ENCODE data around the gene CDC14B. TPM values are rescaled to one million over a fixed set of nuclear protein-coding genes. Genes with fewer than 3 reads are reported as not detected.
"Not testable (repeated sequence)": the region's sequence is repeated elsewhere in the genome, so short reads cannot be mapped to it uniquely, and the experiment has no call there.

CDC14B gene
- total RNA-seq, 1 donor from 2014 or later: 24.7 TPM

- DNase-seq (ENCODE audit: low spot score): no peak
Observed at GRCh38 chr9:96626912-96627311, 7.3 kb upstream of the CDC14B start.

- DNase-seq (ENCODE audit: low spot score): no peak
Observed at GRCh38 chr9:96621618-96622017, 2.0 kb upstream of the CDC14B start.

GRCh38 chr9:96620832-96621269 lies 1.2 kb upstream of the CDC14B start:
- no peak for DNase-seq (ENCODE audit: low spot score)

- DNase-seq (ENCODE audit: low spot score): no peak
Observed at GRCh38 chr9:96620181-96620514, 505 bp upstream of the CDC14B start.

- DNase-seq (ENCODE audit: low spot score): no peak
Observed at GRCh38 chr9:96619124-96619465, 548 bp downstream of the CDC14B start.

GRCh38 chr9:96618209-96619123 lies 1.2 kb downstream of the CDC14B start:
- DNase-seq (ENCODE audit: low spot score): no peak

- no peak for DNase-seq (ENCODE audit: low spot score)
Observed at GRCh38 chr9:96617439-96618185, 2.0 kb downstream of the CDC14B start.

- no peak for DNase-seq (ENCODE audit: low spot score)
Observed at GRCh38 chr9:96616817-96617438, 2.7 kb downstream of the CDC14B start.

- DNase-seq (ENCODE audit: low spot score): no peak
Observed at GRCh38 chr9:96615411-96615810, 4.2 kb downstream of the CDC14B start.

- not testable (repeated sequence) for DNase-seq (ENCODE audit: low spot score)
Observed at GRCh38 chr9:96614664-96615063, 5.0 kb downstream of the CDC14B start.

- DNase-seq (ENCODE audit: low spot score): no peak
Observed at GRCh38 chr9:96612966-96613589, 6.6 kb downstream of the CDC14B start.

GRCh38 chr9:96612105-96612965 lies 7.3 kb downstream of the CDC14B start:
- peak; percentile 70 for DNase-seq (ENCODE audit: low spot score)

- DNase-seq (ENCODE audit: low spot score): no peak
Observed at GRCh38 chr9:96611302-96611701, 8.3 kb downstream of the CDC14B start.

GRCh38 chr9:96609732-96610131 lies 9.9 kb downstream of the CDC14B start:
- no peak for DNase-seq (ENCODE audit: low spot score)

- DNase-seq (ENCODE audit: low spot score): no peak
Observed at GRCh38 chr9:96607971-96608370, 11.7 kb downstream of the CDC14B start.

GRCh38 chr9:96605328-96605727 lies 14.3 kb downstream of the CDC14B start:
- no peak for DNase-seq (ENCODE audit: low spot score)

- no peak for DNase-seq (ENCODE audit: low spot score)
Observed at GRCh38 chr9:96604004-96604319, 15.7 kb downstream of the CDC14B start.

GRCh38 chr9:96603305-96604003 lies 16.2 kb downstream of the CDC14B start:
- no peak for DNase-seq (ENCODE audit: low spot score)

- DNase-seq (ENCODE audit: low spot score): no peak
Observed at GRCh38 chr9:96599298-96599697, 20.3 kb downstream of the CDC14B start.

GRCh38 chr9:96596601-96597111 lies 23.0 kb downstream of the CDC14B start:
- DNase-seq (ENCODE audit: low spot score): no peak
